Lower leg skin (tissue), 3 donors: ENCODE data around the gene RAB5A.

Source experiments
- POLR2A ChIP-seq, 2 donors: fragments of 450-650 bp; IDR thresholded peaks; one replicate each; pipeline ENCODE4 v1.6.1; 2016 to 2017; ENCODE audit warnings: antibody characterized with exemption in 2 of 2, mild to moderate bottlenecking in 1 of 2, moderate library complexity in 1 of 2
- TF ChIP-seq, protein P1 (sequence below), 3 donors: fragments of 450-650 bp; IDR thresholded peaks; one replicate each; pipeline ENCODE4 v1.5.1; 2016; ENCODE audit warnings: antibody characterized with exemption in 3 of 3, mild to moderate bottlenecking in 3 of 3, moderate library complexity in 2 of 3

DNA sequence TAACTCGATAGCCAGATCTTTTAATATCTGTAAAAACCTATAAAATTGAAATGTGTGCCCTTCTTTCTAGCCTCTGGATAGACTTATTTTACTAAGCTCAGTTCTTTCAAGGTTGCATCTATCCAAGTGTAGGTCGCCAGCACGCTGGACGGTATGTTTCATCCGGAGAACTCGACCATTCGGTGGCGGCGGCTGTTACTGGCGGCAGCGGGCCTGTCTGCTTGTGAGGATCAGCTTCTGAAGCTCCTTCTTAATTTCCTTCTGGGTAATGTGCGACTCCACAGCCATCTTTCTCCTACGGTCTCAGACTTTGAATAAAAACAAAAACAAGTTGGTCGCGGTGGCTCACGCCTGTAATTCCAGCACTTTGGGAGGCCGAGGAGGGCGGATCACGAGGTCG lies 61.1 kb downstream of the RAB5A start:
- no peak for TF ChIP-seq POLR2A (IDR thresholded peaks at IDR 0.05)
- TF ChIP-seq, protein P1, sequence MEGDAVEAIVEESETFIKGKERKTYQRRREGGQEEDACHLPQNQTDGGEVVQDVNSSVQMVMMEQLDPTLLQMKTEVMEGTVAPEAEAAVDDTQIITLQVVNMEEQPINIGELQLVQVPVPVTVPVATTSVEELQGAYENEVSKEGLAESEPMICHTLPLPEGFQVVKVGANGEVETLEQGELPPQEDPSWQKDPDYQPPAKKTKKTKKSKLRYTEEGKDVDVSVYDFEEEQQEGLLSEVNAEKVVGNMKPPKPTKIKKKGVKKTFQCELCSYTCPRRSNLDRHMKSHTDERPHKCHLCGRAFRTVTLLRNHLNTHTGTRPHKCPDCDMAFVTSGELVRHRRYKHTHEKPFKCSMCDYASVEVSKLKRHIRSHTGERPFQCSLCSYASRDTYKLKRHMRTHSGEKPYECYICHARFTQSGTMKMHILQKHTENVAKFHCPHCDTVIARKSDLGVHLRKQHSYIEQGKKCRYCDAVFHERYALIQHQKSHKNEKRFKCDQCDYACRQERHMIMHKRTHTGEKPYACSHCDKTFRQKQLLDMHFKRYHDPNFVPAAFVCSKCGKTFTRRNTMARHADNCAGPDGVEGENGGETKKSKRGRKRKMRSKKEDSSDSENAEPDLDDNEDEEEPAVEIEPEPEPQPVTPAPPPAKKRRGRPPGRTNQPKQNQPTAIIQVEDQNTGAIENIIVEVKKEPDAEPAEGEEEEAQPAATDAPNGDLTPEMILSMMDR (IDR thresholded peaks at IDR 0.05): no peak
